ENCODE measurements around the gene RNF186.

The RNF186 gene

GRCh38 chr1:19845555-19845954, 30.5 kb upstream of the RNF186 start:
- no peak overlapping the region for H3K4me3 ChIP-seq (ENCODE audit: low read depth, low read length)
- DNase-seq (ENCODE audit: low read depth) = no peak
- TF ChIP-seq CTCF (conservative IDR thresholded peaks at IDR 0.05; ENCODE audit: low read depth, low read length) = no peak

- H3K4me3 ChIP-seq (ENCODE audit: low read depth, low read length) = no peak overlapping the region
- peak; percentile 62 for DNase-seq (ENCODE audit: low read depth)
- no peak for TF ChIP-seq CTCF (conservative IDR thresholded peaks at IDR 0.05; ENCODE audit: low read depth, low read length)
These were observed 29.8 kb upstream of the RNF186 start for GRCh38 chr1:19844731-19845495.

GRCh38 chr1:19840228-19840627, 25.1 kb upstream of the RNF186 start:
- no peak for TF ChIP-seq CTCF (conservative IDR thresholded peaks at IDR 0.05; ENCODE audit: low read depth, low read length)
- DNase-seq (ENCODE audit: low read depth) = peak; percentile 28
- H3K4me3 ChIP-seq (ENCODE audit: low read depth, low read length) = no peak overlapping the region

- no peak for DNase-seq (ENCODE audit: low read depth)
- H3K4me3 ChIP-seq (ENCODE audit: low read depth, low read length) = no peak overlapping the region
- no peak for TF ChIP-seq CTCF (conservative IDR thresholded peaks at IDR 0.05; ENCODE audit: low read depth, low read length)
These were observed 22.8 kb upstream of the RNF186 start for GRCh38 chr1:19837866-19838265.

- DNase-seq (ENCODE audit: low read depth) = no peak
- H3K4me3 ChIP-seq (ENCODE audit: low read depth, low read length) = no peak overlapping the region
- TF ChIP-seq CTCF (conservative IDR thresholded peaks at IDR 0.05; ENCODE audit: low read depth, low read length) = no peak
These were observed 20.5 kb upstream of the RNF186 start for GRCh38 chr1:19835578-19835977.

GRCh38 chr1:19831441-19831840, 16.4 kb upstream of the RNF186 start:
- TF ChIP-seq CTCF (conservative IDR thresholded peaks at IDR 0.05; ENCODE audit: low read depth, low read length) = no peak
- no peak for DNase-seq (ENCODE audit: low read depth)
- no peak overlapping the region for H3K4me3 ChIP-seq (ENCODE audit: low read depth, low read length)

GRCh38 chr1:19828546-19828945, 13.5 kb upstream of the RNF186 start:
- TF ChIP-seq CTCF (conservative IDR thresholded peaks at IDR 0.05; ENCODE audit: low read depth, low read length) = no peak
- DNase-seq (ENCODE audit: low read depth) = peak; percentile 23
- no peak overlapping the region for H3K4me3 ChIP-seq (ENCODE audit: low read depth, low read length)

Data from choroid plexus epithelial cell (primary cell).